GM23338 (cell line): ENCODE results near the gene AGRN.

Source experiments
- CREB1 ChIP-seq: fragments of 250-450 bp; sonication (Bioruptor Pico); IDR thresholded peaks from 2 replicates; pipeline ENCODE4 v1.5.0; 2020; ENCODE audit warnings: low read depth, mild to moderate bottlenecking, moderate library complexity
- CTCF ChIP-seq, 2 experiments: fragments of 200-600 bp in 1 of 2; sonication (generic) in 1 of 2; conservative IDR thresholded peaks; 2 replicates each; pipeline versions ENCODE4 v1.5.1 to v1.6.1; 2016 to 2017; ENCODE audit warnings: antibody characterized with exemption in 2 of 2, low read depth in 2 of 2, mild to moderate bottlenecking in 2 of 2, moderate library complexity in 1 of 2
- ETS1 ChIP-seq: IDR thresholded peaks from 2 replicates; pipeline ENCODE4 v1.6.1; 2016; ENCODE audit warnings: antibody characterized with exemption
- EZH2 ChIP-seq: fragments of 200-600 bp; sonication (generic); IDR thresholded peaks from one replicate; pipeline ENCODE4 v1.8.0; 2017; ENCODE audit warnings: antibody characterized with exemption, mild to moderate bottlenecking, low read depth; ENCODE audit not compliant: unreplicated experiment
- EZH2phosphoT487 ChIP-seq: fragments of 200-600 bp; sonication (generic); IDR thresholded peaks from one replicate; pipeline ENCODE4 v1.8.1; 2018; ENCODE audit warnings: antibody characterized with exemption; ENCODE audit not compliant: unreplicated experiment
- JUNB ChIP-seq: IDR thresholded peaks from one replicate; pipeline ENCODE4 v1.6.1; 2016; ENCODE audit warnings: antibody characterized with exemption; ENCODE audit not compliant: unreplicated experiment
- POLR2AphosphoS5 ChIP-seq: IDR thresholded peaks from 2 replicates; pipeline ENCODE4 v1.6.1; 2016; ENCODE audit warnings: antibody characterized with exemption, low read depth
- REST ChIP-seq: IDR thresholded peaks from one replicate; pipeline ENCODE4 v1.6.1; 2018; ENCODE audit warnings: antibody characterized with exemption; ENCODE audit not compliant: unreplicated experiment
- ZNF114 ChIP-seq: fragments of 250-450 bp; sonication (Bioruptor Pico); IDR thresholded peaks from 2 replicates; pipeline ENCODE4 v1.5.0; 2020; ENCODE audit warnings: mild to moderate bottlenecking, moderate library complexity
- ZNF331 ChIP-seq: fragments of 250-450 bp; sonication (Bioruptor Pico); IDR thresholded peaks from 2 replicates; pipeline ENCODE4 v1.5.0; 2020; ENCODE audit warnings: low read depth, mild to moderate bottlenecking, moderate library complexity
- TF ChIP-seq, protein P1 (sequence below): fragments of 250-450 bp; sonication (Bioruptor Pico); IDR thresholded peaks from 2 replicates; pipeline ENCODE4 v1.5.0; 2020; ENCODE audit warnings: mild to moderate bottlenecking, moderate library complexity

GRCh38 chr1:1021010-1021919 lies 1.3 kb downstream of the AGRN start:
- TF ChIP-seq CTCF (conservative IDR thresholded peaks at IDR 0.05; ENCODE audit: low read depth in 2 of 2) (no peak), POLR2AphosphoS5 (no peak), EZH2 (no peak), CREB1 (no peak), ZNF114 (CRISPR knock-in tag) (no peak), EZH2phosphoT487 (no peak), REST (no peak), ETS1 (no peak), JUNB (no peak), ZNF331 (CRISPR knock-in tag) (no peak)
- TF ChIP-seq, protein P1, sequence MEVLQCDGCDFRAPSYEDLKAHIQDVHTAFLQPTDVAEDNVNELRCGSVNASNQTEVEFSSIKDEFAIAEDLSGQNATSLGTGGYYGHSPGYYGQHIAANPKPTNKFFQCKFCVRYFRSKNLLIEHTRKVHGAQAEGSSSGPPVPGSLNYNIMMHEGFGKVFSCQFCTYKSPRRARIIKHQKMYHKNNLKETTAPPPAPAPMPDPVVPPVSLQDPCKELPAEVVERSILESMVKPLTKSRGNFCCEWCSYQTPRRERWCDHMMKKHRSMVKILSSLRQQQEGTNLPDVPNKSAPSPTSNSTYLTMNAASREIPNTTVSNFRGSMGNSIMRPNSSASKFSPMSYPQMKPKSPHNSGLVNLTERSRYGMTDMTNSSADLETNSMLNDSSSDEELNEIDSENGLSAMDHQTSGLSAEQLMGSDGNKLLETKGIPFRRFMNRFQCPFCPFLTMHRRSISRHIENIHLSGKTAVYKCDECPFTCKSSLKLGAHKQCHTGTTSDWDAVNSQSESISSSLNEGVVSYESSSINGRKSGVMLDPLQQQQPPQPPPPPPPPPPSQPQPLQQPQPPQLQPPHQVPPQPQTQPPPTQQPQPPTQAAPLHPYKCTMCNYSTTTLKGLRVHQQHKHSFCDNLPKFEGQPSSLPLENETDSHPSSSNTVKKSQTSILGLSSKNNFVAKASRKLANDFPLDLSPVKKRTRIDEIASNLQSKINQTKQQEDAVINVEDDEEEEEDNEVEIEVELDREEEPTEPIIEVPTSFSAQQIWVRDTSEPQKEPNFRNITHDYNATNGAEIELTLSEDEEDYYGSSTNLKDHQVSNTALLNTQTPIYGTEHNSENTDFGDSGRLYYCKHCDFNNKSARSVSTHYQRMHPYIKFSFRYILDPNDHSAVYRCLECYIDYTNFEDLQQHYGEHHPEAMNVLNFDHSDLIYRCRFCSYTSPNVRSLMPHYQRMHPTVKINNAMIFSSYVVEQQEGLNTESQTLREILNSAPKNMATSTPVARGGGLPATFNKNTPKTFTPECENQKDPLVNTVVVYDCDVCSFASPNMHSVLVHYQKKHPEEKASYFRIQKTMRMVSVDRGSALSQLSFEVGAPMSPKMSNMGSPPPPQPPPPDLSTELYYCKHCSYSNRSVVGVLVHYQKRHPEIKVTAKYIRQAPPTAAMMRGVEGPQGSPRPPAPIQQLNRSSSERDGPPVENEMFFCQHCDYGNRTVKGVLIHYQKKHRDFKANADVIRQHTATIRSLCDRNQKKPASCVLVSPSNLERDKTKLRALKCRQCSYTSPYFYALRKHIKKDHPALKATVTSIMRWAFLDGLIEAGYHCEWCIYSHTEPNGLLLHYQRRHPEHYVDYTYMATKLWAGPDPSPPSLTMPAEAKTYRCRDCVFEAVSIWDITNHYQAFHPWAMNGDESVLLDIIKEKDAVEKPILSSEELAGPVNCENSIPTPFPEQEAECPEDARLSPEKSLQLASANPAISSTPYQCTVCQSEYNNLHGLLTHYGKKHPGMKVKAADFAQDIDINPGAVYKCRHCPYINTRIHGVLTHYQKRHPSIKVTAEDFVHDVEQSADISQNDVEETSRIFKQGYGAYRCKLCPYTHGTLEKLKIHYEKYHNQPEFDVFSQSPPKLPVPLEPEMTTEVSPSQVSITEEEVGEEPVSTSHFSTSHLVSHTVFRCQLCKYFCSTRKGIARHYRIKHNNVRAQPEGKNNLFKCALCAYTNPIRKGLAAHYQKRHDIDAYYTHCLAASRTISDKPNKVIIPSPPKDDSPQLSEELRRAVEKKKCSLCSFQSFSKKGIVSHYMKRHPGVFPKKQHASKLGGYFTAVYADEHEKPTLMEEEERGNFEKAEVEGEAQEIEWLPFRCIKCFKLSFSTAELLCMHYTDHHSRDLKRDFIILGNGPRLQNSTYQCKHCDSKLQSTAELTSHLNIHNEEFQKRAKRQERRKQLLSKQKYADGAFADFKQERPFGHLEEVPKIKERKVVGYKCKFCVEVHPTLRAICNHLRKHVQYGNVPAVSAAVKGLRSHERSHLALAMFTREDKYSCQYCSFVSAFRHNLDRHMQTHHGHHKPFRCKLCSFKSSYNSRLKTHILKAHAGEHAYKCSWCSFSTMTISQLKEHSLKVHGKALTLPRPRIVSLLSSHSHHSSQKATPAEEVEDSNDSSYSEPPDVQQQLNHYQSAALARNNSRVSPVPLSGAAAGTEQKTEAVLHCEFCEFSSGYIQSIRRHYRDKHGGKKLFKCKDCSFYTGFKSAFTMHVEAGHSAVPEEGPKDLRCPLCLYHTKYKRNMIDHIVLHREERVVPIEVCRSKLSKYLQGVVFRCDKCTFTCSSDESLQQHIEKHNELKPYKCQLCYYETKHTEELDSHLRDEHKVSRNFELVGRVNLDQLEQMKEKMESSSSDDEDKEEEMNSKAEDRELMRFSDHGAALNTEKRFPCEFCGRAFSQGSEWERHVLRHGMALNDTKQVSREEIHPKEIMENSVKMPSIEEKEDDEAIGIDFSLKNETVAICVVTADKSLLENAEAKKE (CRISPR knock-in tag): no peak
